Activated CD4-positive, alpha-beta T cell treated with anti-CD3 and anti-CD28 coated beads for 36 hours (primary cell): Measurements from ENCODE around the gene UHRF2. TPM values are rescaled to one million over a fixed set of nuclear protein-coding genes. Genes with fewer than 3 reads are reported as not detected.
"Not testable (repeated sequence)": the region's sequence is repeated elsewhere in the genome, so short reads cannot be mapped to it uniquely, and the experiment has no call there.

ENCODE experiments used
- ATAC-seq: fragments of 200-7000 bp; cut with Tn5 transposase; one replicate; pipeline ENCODE4 v1.10.0; 2021; ENCODE audit warnings: mild to moderate bottlenecking, moderate library complexity
- CTCF ChIA-PET: fragments of 350-600 bp; sonication (Branson Sonifier 250); formaldehyde crosslinking; loops from one replicate; lab custom pipeline; 2021; ENCODE audit warnings: antibody characterized with exemption; lab: Charles Lee
- POLR2A ChIA-PET: fragments of 350-600 bp; sonication (Branson Sonifier 250); formaldehyde crosslinking; loops from one replicate; lab custom pipeline; 2021; ENCODE audit warnings: antibody characterized with exemption, inconsistent platforms; lab: Charles Lee
- DNase-seq: peaks from one replicate; pipeline ENCODE4 v3.0.0-alpha.2; 2020
- H3K27ac Mint-ChIP-seq: one replicate; pipeline ENCODE4 v1.8.0; 2021; ENCODE audit warnings: mixed read lengths
- H3K27me3 Mint-ChIP-seq: one replicate; pipeline ENCODE4 v1.8.0; 2021; ENCODE audit warnings: mixed read lengths
- H3K36me3 Mint-ChIP-seq: one replicate; pipeline ENCODE4 v1.8.0; 2021; ENCODE audit warnings: low read depth, mixed read lengths
- H3K4me1 Mint-ChIP-seq: one replicate; pipeline ENCODE4 v1.8.0; 2021; ENCODE audit warnings: mixed read lengths
- H3K4me3 Mint-ChIP-seq: one replicate; pipeline ENCODE4 v1.8.0; 2021; ENCODE audit warnings: mild to moderate bottlenecking, moderate library complexity, mixed read lengths
- H3K9me3 Mint-ChIP-seq: one replicate; pipeline ENCODE4 v1.8.0; 2021; ENCODE audit warnings: low read depth, mixed read lengths
- intact Hi-C, 2 experiments: fragments of 100-400 bp; cut with DNase I in 1 of 2; cut with micrococcal nuclease in 1 of 2; formaldehyde crosslinking; loops; one replicate each; pipeline versions ENCODE4 v1.14.2 to v1.15.1; 2022 to 2024; cut with DNase I, micrococcal nuclease
- total RNA-seq, 2 experiments: library from RNA; stranded (reverse); gene quantifications; one replicate each; pipeline ENCODE4 v1.2.3, GENCODE V29; 2021

Gene UHRF2
- total RNA-seq = 10 to 100 TPM; 63.7 to 70.9 TPM

- DNase-seq = peak; percentile 100
- Mint-ChIP-seq H3K4me1 (peaks cover 32% of the 10 kb centered on the region), H3K4me3 (peak within 1 kb of the TSS; percentile 83), H3K36me3 (peaks cover 31% of the 10 kb centered on the region), H3K9me3 (no peaks in the 10 kb centered on the region), H3K27ac (peak within 1 kb of the TSS; percentile 93), H3K27me3 (peaks cover 6% of the 10 kb centered on the region)
- peak; percentile 91 for ATAC-seq
- intact Hi-C loops = loop anchor here (1.0 to 10.0 kb wide), 17 partner anchors 58 to 1738 kb away; partner anchors contain the start of genes KDM4C (in 2 of the 2), CD274 (in 1 of the 2), CDC37L1 (in 1 of the 2) and RANBP6 (in 1 of the 2)
- ChIA-PET POLR2A (interaction anchor here (0.5 to 2.3 kb wide), 11 partner anchors 18 to 883 kb away, joined by 3 to 16 read pairs (median 4); partner anchors contain the start of gene KDM4C), CTCF (interaction anchor here (0.6 to 1.4 kb wide), 10 partner anchors 14 to 346 kb away, joined by 3 to 7 read pairs (median 3); no protein-coding TSS in a partner anchor)
Measured at GRCh38 chr9:6412487-6413364, at the start of gene UHRF2. TSS of gene UHRF2 (plus strand) at chr9:6413199. CDS start at chr9:6413491, 292 bp downstream.

- no peak overlapping the region for H3K4me3 Mint-ChIP-seq
- ATAC-seq (no peak), DNase-seq (no peak)
- peaks cover 2% of the 10 kb centered on the region for H3K36me3 Mint-ChIP-seq
- H3K27me3 Mint-ChIP-seq = no peaks in the 10 kb centered on the region
- ChIA-PET POLR2A (no interaction called here), CTCF (interaction anchor here (0.7 to 1.0 kb wide), 3 partner anchors 9 to 186 kb away, joined by 3 read pairs; no protein-coding TSS in a partner anchor)
- peaks cover 3% of the 10 kb centered on the region for H3K9me3 Mint-ChIP-seq
- no peaks in the 10 kb centered on the region for H3K4me1 Mint-ChIP-seq
- no peak overlapping the region for H3K27ac Mint-ChIP-seq
- intact Hi-C loops = no loop called here
Measured at GRCh38 chr9:6367128-6367890, 45.7 kb upstream of the UHRF2 start.

- peaks cover 2% of the 10 kb centered on the region for H3K36me3 Mint-ChIP-seq
- intact Hi-C loops = no loop called here
- DNase-seq (no peak), ATAC-seq (no peak)
- H3K27me3 Mint-ChIP-seq = no peaks in the 10 kb centered on the region
- peaks cover 5% of the 10 kb centered on the region for H3K9me3 Mint-ChIP-seq
- H3K27ac Mint-ChIP-seq = no peak overlapping the region
- POLR2A ChIA-PET = no interaction called here
- CTCF ChIA-PET = no interaction called here
- H3K4me3 Mint-ChIP-seq = no peak overlapping the region
- no peaks in the 10 kb centered on the region for H3K4me1 Mint-ChIP-seq
Measured at GRCh38 chr9:6368831-6369230, 44.2 kb upstream of the UHRF2 start.

GRCh38 chr9:6381477-6382012 is 31.5 kb upstream of the UHRF2 start:
- H3K27ac Mint-ChIP-seq, intact Hi-C loops, H3K4me3 Mint-ChIP-seq, H3K27me3 Mint-ChIP-seq, H3K9me3 Mint-ChIP-seq, ATAC-seq, CTCF ChIA-PET, H3K36me3 Mint-ChIP-seq, H3K4me1 Mint-ChIP-seq, DNase-seq: not testable (repeated sequence)
- POLR2A ChIA-PET = interaction anchor here (0.7 kb wide), 1 partner anchor 12 kb away, joined by 3 read pairs; no protein-coding TSS in a partner anchor

- no peaks in the 10 kb centered on the region for H3K9me3 Mint-ChIP-seq
- H3K36me3 Mint-ChIP-seq = no peaks in the 10 kb centered on the region
- ChIA-PET POLR2A (no interaction called here), CTCF (interaction anchor here (1.1 kb wide), 1 partner anchor 28 kb away, joined by 3 read pairs; no protein-coding TSS in a partner anchor)
- no peak for ATAC-seq
- peaks cover 3% of the 10 kb centered on the region for H3K27me3 Mint-ChIP-seq
- no peak overlapping the region for H3K27ac Mint-ChIP-seq
- no peak for DNase-seq
- H3K4me3 Mint-ChIP-seq = no peak overlapping the region
- no peaks in the 10 kb centered on the region for H3K4me1 Mint-ChIP-seq
- intact Hi-C loops = no loop called here
Measured at GRCh38 chr9:6382681-6383080, 30.3 kb upstream of the UHRF2 start.

GRCh38 chr9:6383551-6384225 is 29.3 kb upstream of the UHRF2 start:
- no peaks in the 10 kb centered on the region for H3K36me3 Mint-ChIP-seq
- no peak overlapping the region for H3K4me3 Mint-ChIP-seq
- DNase-seq (no peak), ATAC-seq (no peak)
- POLR2A ChIA-PET = no interaction called here
- no peaks in the 10 kb centered on the region for H3K4me1 Mint-ChIP-seq
- no peak overlapping the region for H3K27ac Mint-ChIP-seq
- intact Hi-C loops = no loop called here
- CTCF ChIA-PET = interaction anchor here (0.6 to 1.1 kb wide), 4 partner anchors 15 to 1427 kb away, joined by 3 read pairs; no protein-coding TSS in a partner anchor
- no peaks in the 10 kb centered on the region for H3K9me3 Mint-ChIP-seq
- peaks cover 2% of the 10 kb centered on the region for H3K27me3 Mint-ChIP-seq

GRCh38 chr9:6384732-6385131 is 28.3 kb upstream of the UHRF2 start:
- Mint-ChIP-seq H3K36me3 (no peaks in the 10 kb centered on the region), H3K4me1 (no peaks in the 10 kb centered on the region), H3K9me3 (no peaks in the 10 kb centered on the region), H3K4me3 (no peak overlapping the region), H3K27ac (no peak overlapping the region), H3K27me3 (no peaks in the 10 kb centered on the region)
- ChIA-PET CTCF (no interaction called here), POLR2A (no interaction called here)
- DNase-seq = no peak
- intact Hi-C loops = no loop called here
- ATAC-seq = no peak

- ChIA-PET CTCF (interaction anchor here (0.6 to 1.4 kb wide), 4 partner anchors 16 to 132 kb away, joined by 3 to 6 read pairs (median 3); no protein-coding TSS in a partner anchor), POLR2A (interaction anchor here (0.9 kb wide), 1 partner anchor 18 kb away, joined by 3 read pairs; no protein-coding TSS in a partner anchor)
- Mint-ChIP-seq H3K4me3 (no peak overlapping the region), H3K27ac (no peak overlapping the region), H3K27me3 (peaks cover 4% of the 10 kb centered on the region), H3K36me3 (no peaks in the 10 kb centered on the region), H3K4me1 (no peaks in the 10 kb centered on the region), H3K9me3 (no peaks in the 10 kb centered on the region)
- no peak for ATAC-seq
- DNase-seq = no peak
- intact Hi-C loops = no loop called here
Measured at GRCh38 chr9:6399071-6399470, 13.9 kb upstream of the UHRF2 start.

GRCh38 chr9:6405371-6405770 is 7.6 kb upstream of the UHRF2 start:
- Mint-ChIP-seq H3K4me3 (no peak overlapping the region), H3K9me3 (no peaks in the 10 kb centered on the region), H3K36me3 (no peaks in the 10 kb centered on the region), H3K4me1 (no peaks in the 10 kb centered on the region), H3K27ac (no peak overlapping the region), H3K27me3 (peaks cover 6% of the 10 kb centered on the region)
- intact Hi-C loops = no loop called here
- DNase-seq = no peak
- ChIA-PET POLR2A (no interaction called here), CTCF (no interaction called here)
- ATAC-seq = no peak

- Mint-ChIP-seq H3K4me1 (peaks cover 5% of the 10 kb centered on the region), H3K4me3 (no peak overlapping the region), H3K36me3 (no peaks in the 10 kb centered on the region), H3K27ac (no peak overlapping the region), H3K27me3 (peaks cover 6% of the 10 kb centered on the region), H3K9me3 (no peaks in the 10 kb centered on the region)
- ChIA-PET POLR2A (interaction anchor here (0.8 kb wide), 1 partner anchor 52 kb away, joined by 3 read pairs; no protein-coding TSS in a partner anchor), CTCF (interaction anchor here (0.6 kb wide), 1 partner anchor 114 kb away, joined by 3 read pairs; no protein-coding TSS in a partner anchor)
- no peak for ATAC-seq
- DNase-seq = no peak
- intact Hi-C loops = no loop called here
Measured at GRCh38 chr9:6407778-6408177, 5.2 kb upstream of the UHRF2 start.
